ENCODE data around the gene MMP27. TPM values are rescaled to one million over a fixed set of nuclear protein-coding genes. Genes with fewer than 3 reads are reported as not detected.

MMP27 gene
- total and polyA plus RNA-seq, 3 experiments from 2014 or later, result not detected

GRCh38 chr11:102656528-102656927 is 49.0 kb downstream of the MMP27 start:
- Mint-ChIP-seq H3K27me3 (peaks cover 9 to 51% of the 10 kb centered on the region in 2 donors), H3K27ac (no peak overlapping the region), H3K9me3 (peaks cover 0 to 2% (median 0%) of the 10 kb centered on the region in 5 donors), H3K36me3 (peaks cover 0 to 2% (median 0%) of the 10 kb centered on the region in 3 donors), H3K4me1 (no peaks in the 10 kb centered on the region), H3K4me3 (no peak overlapping the region)
- no peaks in the 10 kb centered on the region for H3K4me1 ChIP-seq (ENCODE audit: insufficient read depth, low read length)
- no peak overlapping the region for H3K27ac ChIP-seq (ENCODE audit: low read depth, low read length)
- DNase-seq, result no peak
- ChIA-PET POLR2A (no interaction called here), CTCF (no interaction called here)
- H3K4me3 ChIP-seq (ENCODE audit: low read length), result no peak overlapping the region
- no peaks in the 10 kb centered on the region for H3K27me3 ChIP-seq (ENCODE audit: insufficient read depth, low read length, poor library complexity, severe bottlenecking)
- no peaks in the 10 kb centered on the region for H3K9me3 ChIP-seq (ENCODE audit: low read length)
- H3K36me3 ChIP-seq (ENCODE audit: insufficient read depth, low read length), result no peaks in the 10 kb centered on the region

DNA sequence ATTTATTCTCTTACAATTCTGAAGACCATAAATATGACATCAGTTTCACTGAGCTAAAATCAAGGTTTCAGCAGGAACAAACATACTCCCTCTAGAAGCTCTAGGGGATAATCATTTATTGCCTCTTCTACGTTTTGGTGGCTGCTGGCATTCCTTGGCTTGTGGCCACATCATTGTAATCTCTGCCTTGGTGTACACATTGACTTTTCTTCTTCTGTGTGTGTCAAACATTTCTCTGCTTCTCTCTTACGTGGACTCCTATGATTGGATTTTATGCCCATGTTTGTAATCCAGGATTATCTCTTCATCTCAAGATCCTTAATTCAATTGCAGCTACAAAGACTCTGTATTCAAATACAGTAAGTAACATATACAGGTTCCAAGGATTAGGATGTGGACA is 50.0 kb downstream of the MMP27 start:
- Mint-ChIP-seq H3K4me1 (no peaks in the 10 kb centered on the region), H3K27me3 (peaks cover 13 to 58% of the 10 kb centered on the region in 2 donors)
- CTCF ChIA-PET, result interaction anchor here (1.4 kb wide), 1 partner anchor 10 kb away, joined by 3 read pairs; no protein-coding TSS in a partner anchor

DNA sequence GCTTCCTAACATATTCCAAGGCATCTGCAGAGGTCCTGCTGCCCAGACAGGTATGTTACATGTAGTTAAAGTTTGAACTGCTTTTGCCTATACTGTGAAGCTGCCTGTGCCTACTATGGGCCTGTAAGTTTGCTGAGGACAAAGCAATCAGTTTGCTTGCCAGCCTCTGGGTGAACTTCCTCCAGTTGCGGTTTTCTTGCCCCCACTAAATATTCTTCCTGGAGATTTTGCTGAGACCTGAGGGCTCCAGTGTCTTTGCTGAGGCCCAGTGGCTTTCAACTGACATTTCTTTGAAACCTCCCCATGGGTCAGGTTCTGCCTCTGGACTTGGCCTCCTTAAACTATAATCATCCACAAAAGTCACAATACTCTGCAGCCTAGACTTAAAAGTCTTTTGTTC is 50.8 kb downstream of the MMP27 start:
- ChIA-PET CTCF (interaction anchor here (1.4 kb wide), 1 partner anchor 11 kb away, joined by 3 read pairs; no protein-coding TSS in a partner anchor), POLR2A (no interaction called here)
- no peaks in the 10 kb centered on the region for H3K4me1 ChIP-seq (ENCODE audit: insufficient read depth, low read length)
- Mint-ChIP-seq H3K9me3 (peaks cover 0 to 2% (median 0%) of the 10 kb centered on the region in 5 donors), H3K4me1 (no peaks in the 10 kb centered on the region), H3K36me3 (peaks cover 0 to 2% (median 0%) of the 10 kb centered on the region in 3 donors), H3K4me3 (no peak overlapping the region), H3K27me3 (peaks cover 16 to 58% of the 10 kb centered on the region in 2 donors), H3K27ac (no peak overlapping the region)
- H3K4me3 ChIP-seq (ENCODE audit: low read length), result no peak overlapping the region
- no peak for DNase-seq
- no peaks in the 10 kb centered on the region for H3K36me3 ChIP-seq (ENCODE audit: insufficient read depth, low read length)
- no peak overlapping the region for H3K27ac ChIP-seq (ENCODE audit: low read depth, low read length)
- H3K9me3 ChIP-seq (ENCODE audit: low read length), result no peaks in the 10 kb centered on the region
- H3K27me3 ChIP-seq (ENCODE audit: insufficient read depth, low read length, poor library complexity, severe bottlenecking), result no peaks in the 10 kb centered on the region

More for the DNA sequence above, 50.0 kb downstream of the MMP27 start:
- Histone ChIP-seq H3K9me3 (ENCODE audit: low read length) (no peaks in the 10 kb centered on the region), H3K4me1 (ENCODE audit: insufficient read depth, low read length) (no peaks in the 10 kb centered on the region), H3K4me3 (ENCODE audit: low read length) (no peak overlapping the region), H3K27me3 (ENCODE audit: insufficient read depth, low read length, poor library complexity, severe bottlenecking) (no peaks in the 10 kb centered on the region), H3K27ac (ENCODE audit: low read depth, low read length) (no peak overlapping the region), H3K36me3 (ENCODE audit: insufficient read depth, low read length) (no peaks in the 10 kb centered on the region)
- H3K9me3 Mint-ChIP-seq, result peaks cover 0 to 2% (median 0%) of the 10 kb centered on the region in 5 donors
- POLR2A ChIA-PET, result no interaction called here
- H3K27ac Mint-ChIP-seq, result no peak overlapping the region
- no peak for DNase-seq
- no peak overlapping the region for H3K4me3 Mint-ChIP-seq
- H3K36me3 Mint-ChIP-seq, result peaks cover 0 to 2% (median 0%) of the 10 kb centered on the region in 3 donors

- POLR2A ChIA-PET, result no interaction called here
- Mint-ChIP-seq H3K4me1 (no peaks in the 10 kb centered on the region), H3K9me3 (peaks cover 0 to 2% (median 0%) of the 10 kb centered on the region in 5 donors), H3K27me3 (peaks cover 17 to 50% of the 10 kb centered on the region in 2 donors), H3K4me3 (no peak overlapping the region), H3K36me3 (peaks cover 0 to 2% (median 0%) of the 10 kb centered on the region in 3 donors), H3K27ac (peak overlapping the region in 1 of 8 donors; percentile 51)
- Histone ChIP-seq H3K27ac (ENCODE audit: low read depth, low read length) (no peak overlapping the region), H3K36me3 (ENCODE audit: insufficient read depth, low read length) (no peaks in the 10 kb centered on the region), H3K27me3 (ENCODE audit: insufficient read depth, low read length, poor library complexity, severe bottlenecking) (no peaks in the 10 kb centered on the region), H3K9me3 (ENCODE audit: low read length) (no peaks in the 10 kb centered on the region), H3K4me1 (ENCODE audit: insufficient read depth, low read length) (no peaks in the 10 kb centered on the region), H3K4me3 (ENCODE audit: low read length) (no peak overlapping the region)
- DNase-seq, result no peak
- CTCF ChIA-PET, result interaction anchor here (1.0 kb wide), 1 partner anchor 13 kb away, joined by 3 read pairs; no protein-coding TSS in a partner anchor
These were observed 51.8 kb downstream of the MMP27 start for GRCh38 chr11:102653744-102654291.

- no peak for DNase-seq
- H3K36me3 Mint-ChIP-seq, result no peaks in the 10 kb centered on the region
- POLR2A ChIA-PET, result no interaction called here
- H3K9me3 Mint-ChIP-seq, result no peaks in the 10 kb centered on the region
- peaks cover 19 to 20% of the 10 kb centered on the region in 2 donors for H3K27me3 Mint-ChIP-seq
- H3K27ac Mint-ChIP-seq, result no peak overlapping the region
- no peak overlapping the region for H3K4me3 Mint-ChIP-seq
- H3K4me3 ChIP-seq (ENCODE audit: low read length), result no peak overlapping the region
- H3K36me3 ChIP-seq (ENCODE audit: insufficient read depth, low read length), result no peaks in the 10 kb centered on the region
- H3K4me1 Mint-ChIP-seq, result no peaks in the 10 kb centered on the region
- no peaks in the 10 kb centered on the region for H3K4me1 ChIP-seq (ENCODE audit: insufficient read depth, low read length)
- no peak overlapping the region for H3K27ac ChIP-seq (ENCODE audit: low read depth, low read length)
- no peaks in the 10 kb centered on the region for H3K9me3 ChIP-seq (ENCODE audit: low read length)
- no peaks in the 10 kb centered on the region for H3K27me3 ChIP-seq (ENCODE audit: insufficient read depth, low read length, poor library complexity, severe bottlenecking)
- CTCF ChIA-PET, result no interaction called here
These were observed 58.1 kb downstream of the MMP27 start for GRCh38 chr11:102647430-102647829.

- H3K4me1 Mint-ChIP-seq, result no peaks in the 10 kb centered on the region
- H3K9me3 ChIP-seq (ENCODE audit: low read length), result no peaks in the 10 kb centered on the region
- H3K4me3 ChIP-seq (ENCODE audit: low read length), result no peak overlapping the region
- H3K4me3 Mint-ChIP-seq, result no peak overlapping the region
- no peaks in the 10 kb centered on the region for H3K36me3 ChIP-seq (ENCODE audit: insufficient read depth, low read length)
- no peak overlapping the region for H3K27ac Mint-ChIP-seq
- H3K36me3 Mint-ChIP-seq, result no peaks in the 10 kb centered on the region
- POLR2A ChIA-PET, result no interaction called here
- H3K27me3 ChIP-seq (ENCODE audit: insufficient read depth, low read length, poor library complexity, severe bottlenecking), result no peaks in the 10 kb centered on the region
- CTCF ChIA-PET, result no interaction called here
- no peak overlapping the region for H3K27ac ChIP-seq (ENCODE audit: low read depth, low read length)
- H3K4me1 ChIP-seq (ENCODE audit: insufficient read depth, low read length), result no peaks in the 10 kb centered on the region
- H3K27me3 Mint-ChIP-seq, result peaks cover 0 to 3% of the 10 kb centered on the region in 2 donors
- no peak for DNase-seq
- no peaks in the 10 kb centered on the region for H3K9me3 Mint-ChIP-seq
These were observed 61.6 kb downstream of the MMP27 start for GRCh38 chr11:102643941-102644340.

Other genes starting within 250 kb of the MMP27 start
- gene MMP7, start 175.0 kb downstream of the MMP27 start, total RNA-seq, result not detected
- gene MMP7, start 175.0 kb downstream of the MMP27 start, polyA plus RNA-seq, result not detected
- not detected for gene MMP20, start 80.4 kb downstream of the MMP27 start, total RNA-seq
- gene MMP20, start 80.4 kb downstream of the MMP27 start, polyA plus RNA-seq, result not detected
- not detected for gene MMP8, start 19.2 kb upstream of the MMP27 start, total RNA-seq
- not detected for gene MMP8, start 19.2 kb upstream of the MMP27 start, polyA plus RNA-seq
- gene MMP10, start 74.9 kb upstream of the MMP27 start, total RNA-seq, result not detected
- not detected for gene MMP10, start 74.9 kb upstream of the MMP27 start, polyA plus RNA-seq
- not detected for gene MMP1, start 92.4 kb upstream of the MMP27 start, total RNA-seq
- not detected for gene MMP1, start 92.4 kb upstream of the MMP27 start, polyA plus RNA-seq
- not detected for gene MMP3, start 137.8 kb upstream of the MMP27 start, total RNA-seq
- not detected for gene MMP3, start 137.8 kb upstream of the MMP27 start, polyA plus RNA-seq
- not detected for gene MMP12, start 169.2 kb upstream of the MMP27 start, total RNA-seq
- not detected for gene MMP12, start 169.2 kb upstream of the MMP27 start, polyA plus RNA-seq
- not detected for gene MMP13, start 250.0 kb upstream of the MMP27 start, total RNA-seq
- gene MMP13, start 250.0 kb upstream of the MMP27 start, polyA plus RNA-seq, result not detected

All from CD8-positive, alpha-beta memory T cell (primary cell).